DOHH2 (cell line): ENCODE measurements around the gene ALDH5A1.

Source experiments
- H3F3A ChIP-seq: fragments of 200-600 bp; sonication (generic), shearing (Covaris generic); 2 replicates; pipeline ENCODE4 v1.6.0; 2016; ENCODE audit warnings: antibody characterized with exemption, mild to moderate bottlenecking; ENCODE audit not compliant: control insufficient read depth, insufficient read depth
- H3K27ac ChIP-seq: fragments of 200-600 bp; sonication (generic); 2 replicates; pipeline ENCODE4 v1.5.1; 2014; ENCODE audit warnings: low read depth, mild to moderate bottlenecking, low read length, moderate library complexity
- H3K27me3 ChIP-seq: fragments of 200-600 bp; sonication (generic); 2 replicates; pipeline ENCODE4 v1.6.1; 2014; ENCODE audit warnings: mild to moderate bottlenecking, low read length, mixed read lengths; ENCODE audit not compliant: control insufficient read depth
- H3K36me3 ChIP-seq: fragments of 200-600 bp; sonication (generic); 2 replicates; pipeline ENCODE4 v1.6.1; 2014; ENCODE audit warnings: mild to moderate bottlenecking, low read length, moderate library complexity, mixed read lengths; ENCODE audit not compliant: control insufficient read depth
- H3K4me1 ChIP-seq: fragments of 200-600 bp; sonication (generic); 2 replicates; pipeline ENCODE4 v1.6.1; 2014; ENCODE audit warnings: mild to moderate bottlenecking, low read length, mixed read lengths; ENCODE audit not compliant: control insufficient read depth
- H3K4me2 ChIP-seq: fragments of 200-600 bp; sonication (generic); 2 replicates; pipeline ENCODE4 v1.6.0; 2014; ENCODE audit warnings: mild to moderate bottlenecking, low read length, moderate library complexity
- H3K4me3 ChIP-seq: fragments of 200-600 bp; sonication (generic); 2 replicates; pipeline ENCODE4 v1.5.1; 2014; ENCODE audit warnings: mild to moderate bottlenecking, low read length, mixed read lengths
- H3K79me2 ChIP-seq: fragments of 200-600 bp; sonication (generic); 2 replicates; pipeline ENCODE4 v1.6.1; 2014; ENCODE audit warnings: mild to moderate bottlenecking, low read length, mixed read lengths; ENCODE audit not compliant: control insufficient read depth
- H3K9me2 ChIP-seq: fragments of 200-600 bp; sonication (generic); replicated peaks from 2 replicates; pipeline ENCODE4 v1.6.1; 2014; ENCODE audit warnings: mild to moderate bottlenecking, low read length, mixed read lengths; ENCODE audit not compliant: control insufficient read depth
- H3K9me3 ChIP-seq: fragments of 200-600 bp; sonication (generic); 2 replicates; pipeline ENCODE4 v1.6.1; 2014; ENCODE audit warnings: antibody characterized with exemption, low read length, mixed read lengths; ENCODE audit not compliant: control insufficient read depth, insufficient read depth
- H4K20me1 ChIP-seq: fragments of 200-600 bp; sonication (generic); 2 replicates; pipeline ENCODE4 v1.6.0; 2014; ENCODE audit warnings: low read depth, mild to moderate bottlenecking, antibody characterized with exemption, low read length, moderate library complexity; ENCODE audit not compliant: control insufficient read depth, insufficient read depth
- CTCF ChIP-seq: fragments of 200-600 bp; sonication (generic); IDR thresholded peaks from one replicate; pipeline ENCODE4 v1.5.1; 2014; ENCODE audit warnings: antibody characterized with exemption, mild to moderate bottlenecking, low read depth, low read length; ENCODE audit not compliant: poor library complexity, severe bottlenecking
- EZH2phosphoT487 ChIP-seq: fragments of 200-600 bp; sonication (generic); IDR thresholded peaks from 2 replicates; pipeline ENCODE4 v1.6.1; 2017; ENCODE audit warnings: borderline replicate concordance, mild to moderate bottlenecking, antibody characterized with exemption, low read length, moderate library complexity, mixed read lengths

Gene ALDH5A1

GRCh38 chr6:24501374-24501773 lies 6.6 kb downstream of the ALDH5A1 start:
- TF ChIP-seq EZH2phosphoT487 (no peak), CTCF (no peak)
- H3K4me3 ChIP-seq, result no peak overlapping the region
- no peak overlapping the region for H3K4me2 ChIP-seq
- H3K9me2 ChIP-seq, result no peaks in the 10 kb centered on the region
- H3K79me2 ChIP-seq, result no peaks in the 10 kb centered on the region
- H3K4me1 ChIP-seq, result 0 out of 2 replicates have a peak, but pooled peaks cover 4% of the 10 kb centered on the region
- no peaks in the 10 kb centered on the region for H3K9me3 ChIP-seq
- no peaks in the 10 kb centered on the region for H3F3A ChIP-seq
- H3K27ac ChIP-seq, result no peak overlapping the region
- H3K27me3 ChIP-seq, result no peaks in the 10 kb centered on the region
- H4K20me1 ChIP-seq, result no peaks in the 10 kb centered on the region
- H3K36me3 ChIP-seq, result peaks cover 29% of the 10 kb centered on the region

DNA sequence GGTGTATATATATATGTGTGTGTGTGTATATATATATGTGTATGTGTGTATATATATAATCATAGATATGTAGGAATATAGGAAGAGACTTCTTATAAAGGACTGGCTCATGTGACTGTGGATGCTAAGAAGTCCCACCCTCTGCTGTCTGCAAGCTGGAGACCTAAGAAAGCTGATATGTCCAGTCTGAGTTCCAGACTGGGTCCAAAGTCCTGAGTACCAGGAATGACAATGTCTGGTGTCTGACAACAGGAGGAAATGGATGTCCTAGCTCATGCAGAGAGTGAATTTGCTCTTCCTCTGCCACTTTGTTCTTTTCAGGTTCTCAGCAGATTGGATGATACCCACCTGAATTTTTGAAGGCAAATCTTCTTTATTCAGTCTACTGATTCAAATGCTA lies 7.1 kb downstream of the ALDH5A1 start:
- 0 out of 2 replicates have a peak, but pooled peaks cover 4% of the 10 kb centered on the region for H3K4me1 ChIP-seq
- H3K79me2 ChIP-seq, result no peaks in the 10 kb centered on the region
- no peaks in the 10 kb centered on the region for H3K9me3 ChIP-seq
- H3K9me2 ChIP-seq, result no peaks in the 10 kb centered on the region
- H3K4me3 ChIP-seq, result no peak overlapping the region
- H3K27me3 ChIP-seq, result no peaks in the 10 kb centered on the region
- no peak overlapping the region for H3K4me2 ChIP-seq
- no peaks in the 10 kb centered on the region for H4K20me1 ChIP-seq
- no peak for TF ChIP-seq CTCF
- no peak for TF ChIP-seq EZH2phosphoT487
- H3K36me3 ChIP-seq, result peaks cover 28% of the 10 kb centered on the region
- H3K27ac ChIP-seq, result no peak overlapping the region
- no peaks in the 10 kb centered on the region for H3F3A ChIP-seq

GRCh38 chr6:24504287-24504648 lies 9.5 kb downstream of the ALDH5A1 start:
- TF ChIP-seq EZH2phosphoT487, result no peak
- TF ChIP-seq CTCF, result no peak
- Histone ChIP-seq H3K9me3 (no peaks in the 10 kb centered on the region), H3K27ac (no peak overlapping the region), H3K36me3 (peaks cover 19% of the 10 kb centered on the region), H3F3A (no peaks in the 10 kb centered on the region), H4K20me1 (no peaks in the 10 kb centered on the region), H3K4me1 (no peaks in the 10 kb centered on the region), H3K9me2 (no peaks in the 10 kb centered on the region), H3K27me3 (no peaks in the 10 kb centered on the region), H3K4me3 (no peak overlapping the region), H3K4me2 (no peak overlapping the region), H3K79me2 (no peaks in the 10 kb centered on the region)
